ENCODE data around the gene ARHGAP19.

ARHGAP19 gene, protein sequence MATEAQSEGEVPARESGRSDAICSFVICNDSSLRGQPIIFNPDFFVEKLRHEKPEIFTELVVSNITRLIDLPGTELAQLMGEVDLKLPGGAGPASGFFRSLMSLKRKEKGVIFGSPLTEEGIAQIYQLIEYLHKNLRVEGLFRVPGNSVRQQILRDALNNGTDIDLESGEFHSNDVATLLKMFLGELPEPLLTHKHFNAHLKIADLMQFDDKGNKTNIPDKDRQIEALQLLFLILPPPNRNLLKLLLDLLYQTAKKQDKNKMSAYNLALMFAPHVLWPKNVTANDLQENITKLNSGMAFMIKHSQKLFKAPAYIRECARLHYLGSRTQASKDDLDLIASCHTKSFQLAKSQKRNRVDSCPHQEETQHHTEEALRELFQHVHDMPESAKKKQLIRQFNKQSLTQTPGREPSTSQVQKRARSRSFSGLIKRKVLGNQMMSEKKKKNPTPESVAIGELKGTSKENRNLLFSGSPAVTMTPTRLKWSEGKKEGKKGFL

GRCh38 chr10:97292097-97292861 lies at the start of gene ARHGAP19:
TSS of gene ARHGAP19 (minus strand) at chr10:97292637. CDS start at chr10:97292627, 10 bp downstream.
- Histone ChIP-seq H2AFZ (peak within 1 kb of the TSS; percentile 91), H3K4me1 (peaks cover 6% of the 10 kb centered on the region), H3K27ac (peak within 1 kb of the TSS; percentile 95), H3K9ac (peak within 1 kb of the TSS; percentile 56), H3K79me2 (no peaks in the 10 kb centered on the region), H3K36me3 (ENCODE audit: control insufficient read depth, insufficient read depth, low read length) (no peaks in the 10 kb centered on the region), H3K4me3 (ENCODE audit: low read depth, low read length) (peak within 1 kb of the TSS; percentile 86), H3K27me3 (ENCODE audit: control insufficient read depth, insufficient read depth, low read length) (no peaks in the 10 kb centered on the region), H3K9me3 (ENCODE audit: control insufficient read depth, low read length) (no peaks in the 10 kb centered on the region), H3K4me2 (ENCODE audit: low read length) (peak within 1 kb of the TSS; percentile 80)
- TF ChIP-seq, protein P1, sequence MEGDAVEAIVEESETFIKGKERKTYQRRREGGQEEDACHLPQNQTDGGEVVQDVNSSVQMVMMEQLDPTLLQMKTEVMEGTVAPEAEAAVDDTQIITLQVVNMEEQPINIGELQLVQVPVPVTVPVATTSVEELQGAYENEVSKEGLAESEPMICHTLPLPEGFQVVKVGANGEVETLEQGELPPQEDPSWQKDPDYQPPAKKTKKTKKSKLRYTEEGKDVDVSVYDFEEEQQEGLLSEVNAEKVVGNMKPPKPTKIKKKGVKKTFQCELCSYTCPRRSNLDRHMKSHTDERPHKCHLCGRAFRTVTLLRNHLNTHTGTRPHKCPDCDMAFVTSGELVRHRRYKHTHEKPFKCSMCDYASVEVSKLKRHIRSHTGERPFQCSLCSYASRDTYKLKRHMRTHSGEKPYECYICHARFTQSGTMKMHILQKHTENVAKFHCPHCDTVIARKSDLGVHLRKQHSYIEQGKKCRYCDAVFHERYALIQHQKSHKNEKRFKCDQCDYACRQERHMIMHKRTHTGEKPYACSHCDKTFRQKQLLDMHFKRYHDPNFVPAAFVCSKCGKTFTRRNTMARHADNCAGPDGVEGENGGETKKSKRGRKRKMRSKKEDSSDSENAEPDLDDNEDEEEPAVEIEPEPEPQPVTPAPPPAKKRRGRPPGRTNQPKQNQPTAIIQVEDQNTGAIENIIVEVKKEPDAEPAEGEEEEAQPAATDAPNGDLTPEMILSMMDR (IDR thresholded peaks at IDR 0.05), result peak; percentile 46

- H3K4me1 ChIP-seq, result peaks cover 2% of the 10 kb centered on the region
- H3K4me3 ChIP-seq (ENCODE audit: low read depth, low read length), result no peak overlapping the region
- H3K9ac ChIP-seq, result no peak overlapping the region
- no peak overlapping the region for H2AFZ ChIP-seq
- H3K79me2 ChIP-seq, result no peaks in the 10 kb centered on the region
- no peaks in the 10 kb centered on the region for H3K36me3 ChIP-seq (ENCODE audit: control insufficient read depth, insufficient read depth, low read length)
- TF ChIP-seq, protein P1 (IDR thresholded peaks at IDR 0.05), result no peak
- H3K27me3 ChIP-seq (ENCODE audit: control insufficient read depth, insufficient read depth, low read length), result no peaks in the 10 kb centered on the region
- no peak overlapping the region for H3K27ac ChIP-seq
- H3K4me2 ChIP-seq (ENCODE audit: low read length), result no peak overlapping the region
- H3K9me3 ChIP-seq (ENCODE audit: control insufficient read depth, low read length), result no peaks in the 10 kb centered on the region
Observed at GRCh38 chr10:97341416-97341815, 49.0 kb upstream of the ARHGAP19 start.

GRCh38 chr10:97338041-97338440 lies 45.6 kb upstream of the ARHGAP19 start:
- Histone ChIP-seq H3K27me3 (ENCODE audit: control insufficient read depth, insufficient read depth, low read length) (no peaks in the 10 kb centered on the region), H2AFZ (peak overlapping the region; percentile 83), H3K9me3 (ENCODE audit: control insufficient read depth, low read length) (no peaks in the 10 kb centered on the region), H3K79me2 (peaks cover 6% of the 10 kb centered on the region), H3K4me2 (ENCODE audit: low read length) (no peak overlapping the region), H3K9ac (no peak overlapping the region), H3K27ac (peak overlapping the region; percentile 55), H3K36me3 (ENCODE audit: control insufficient read depth, insufficient read depth, low read length) (no peaks in the 10 kb centered on the region), H3K4me1 (peaks cover 13% of the 10 kb centered on the region), H3K4me3 (ENCODE audit: low read depth, low read length) (no peak overlapping the region)
- TF ChIP-seq, protein P1 (IDR thresholded peaks at IDR 0.05), result no peak

DNA sequence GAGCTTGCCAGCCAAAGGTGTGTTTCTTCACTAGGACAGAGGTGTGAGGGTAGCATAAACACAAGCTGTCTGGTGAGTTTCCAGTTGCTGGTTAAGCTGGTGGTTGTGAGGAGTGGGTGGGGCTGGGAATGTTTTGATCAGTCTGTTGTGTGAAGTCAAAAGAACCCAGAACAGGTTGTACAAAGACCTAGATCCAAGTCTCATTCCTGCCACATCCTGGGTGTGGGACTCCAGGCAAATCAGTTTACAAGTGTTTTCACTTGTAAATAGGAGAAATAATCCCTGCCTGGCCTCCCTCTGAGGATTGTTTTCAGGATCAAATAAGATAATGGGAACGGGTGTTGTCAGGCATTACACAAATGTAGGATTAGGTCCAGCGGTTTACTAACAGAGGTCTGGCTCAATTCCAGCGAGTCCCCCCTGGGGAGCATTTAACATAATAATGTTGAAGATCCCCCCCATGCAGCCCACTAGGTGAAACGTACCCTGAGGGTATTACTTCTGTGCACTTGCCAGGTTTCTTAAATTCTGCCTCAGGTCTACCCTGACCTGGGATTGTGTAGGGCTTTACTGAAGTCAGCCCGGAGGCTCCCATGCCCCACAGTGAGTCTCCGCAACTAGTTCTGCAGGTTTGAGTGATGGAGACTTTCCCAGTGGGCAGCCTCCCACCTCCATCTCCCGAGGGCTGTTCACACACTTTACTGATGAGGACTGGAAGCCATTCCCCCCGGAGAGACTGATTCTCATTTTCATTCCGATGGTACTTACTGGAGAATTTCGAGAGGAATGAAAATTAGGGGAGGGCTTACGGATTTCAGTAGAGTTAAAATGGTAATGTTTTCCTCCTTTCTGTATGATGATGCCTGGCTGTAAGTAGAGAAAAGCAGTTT lies 44.8 kb upstream of the ARHGAP19 start:
- Histone ChIP-seq H3K36me3 (ENCODE audit: control insufficient read depth, insufficient read depth, low read length) (no peaks in the 10 kb centered on the region), H3K9me3 (ENCODE audit: control insufficient read depth, low read length) (no peaks in the 10 kb centered on the region), H3K27me3 (ENCODE audit: control insufficient read depth, insufficient read depth, low read length) (no peaks in the 10 kb centered on the region), H3K79me2 (peaks cover 7% of the 10 kb centered on the region), H3K4me1 (peaks cover 19% of the 10 kb centered on the region), H2AFZ (peak overlapping the region; percentile 83), H3K4me3 (ENCODE audit: low read depth, low read length) (peak overlapping the region; percentile 1), H3K9ac (no peak overlapping the region), H3K27ac (peak overlapping the region; percentile 55), H3K4me2 (ENCODE audit: low read length) (peak overlapping the region; percentile 38)
- TF ChIP-seq, protein P1 (IDR thresholded peaks at IDR 0.05), result no peak

Data from parathyroid adenoma (tissue), 2 donors.